Embryonic facial prominence (tissue), 1 donor: ENCODE results near the gene FNDC3B.
A peak's percentile ranks its signal among the peaks of the same experiment; 100 is the strongest.

ENCODE experiments used
- DNase-seq: peaks from one replicate; pipeline ENCODE4 v3.0.0-alpha.2; 2016; ENCODE audit errors: extremely low spot score

The FNDC3B gene

DNA sequence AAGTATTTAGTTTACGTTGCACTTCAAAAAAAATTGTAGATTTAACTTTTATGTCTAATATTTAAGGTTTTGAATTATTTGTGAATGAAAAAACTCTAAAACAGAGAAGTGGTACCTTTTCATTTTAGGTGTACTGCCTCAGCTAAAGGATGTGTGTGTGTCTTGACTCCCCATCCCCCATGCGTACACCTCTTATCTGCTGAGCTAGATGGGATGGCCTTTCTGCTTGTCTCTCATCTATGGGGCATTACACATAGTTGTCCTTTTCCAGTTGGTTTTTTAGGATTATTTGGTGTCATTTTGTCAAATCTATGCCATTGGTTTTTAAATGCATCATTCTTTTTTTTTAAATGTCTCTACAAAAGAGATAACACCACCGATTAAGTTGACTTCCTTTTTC lies 110.9 kb downstream of the FNDC3B start:
- no peak for DNase-seq

DNA sequence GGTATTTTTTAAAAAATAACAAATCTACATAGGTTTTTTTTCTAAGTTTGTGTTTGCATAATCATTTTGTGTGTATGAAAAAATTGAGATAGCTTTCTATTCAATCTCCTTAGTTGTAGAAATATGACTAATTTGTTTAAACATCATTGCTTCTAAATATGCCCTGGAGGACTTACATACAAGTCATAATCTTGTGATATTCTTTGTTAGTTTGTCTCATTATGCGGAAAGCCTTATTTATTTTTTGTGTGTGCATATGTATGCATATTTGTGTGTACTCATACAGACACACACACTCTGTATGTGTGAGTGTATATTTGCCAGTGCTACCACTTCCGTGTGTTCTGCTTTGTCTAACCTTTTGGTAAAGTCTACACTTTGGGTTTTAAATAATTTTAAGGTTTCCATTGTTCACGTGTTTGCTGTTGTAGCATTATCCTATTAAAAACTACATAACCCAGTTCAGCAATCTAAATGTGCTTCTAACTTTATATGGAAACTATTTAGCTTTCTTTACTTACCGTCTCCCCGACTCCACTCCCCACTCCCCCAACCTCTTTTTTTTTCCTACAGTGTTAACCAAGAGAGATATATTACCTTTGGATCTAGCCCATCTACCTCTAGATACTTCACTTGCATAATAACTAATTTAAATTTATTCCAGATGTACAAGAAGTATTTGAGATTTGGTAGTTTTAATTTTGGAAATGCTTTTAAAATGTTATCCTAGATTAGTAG lies 111.7 kb downstream of the FNDC3B start:
- DNase-seq: no peak

GRCh38 chr3:172151651-172152649 lies 112.6 kb downstream of the FNDC3B start:
- no peak for DNase-seq

DNA sequence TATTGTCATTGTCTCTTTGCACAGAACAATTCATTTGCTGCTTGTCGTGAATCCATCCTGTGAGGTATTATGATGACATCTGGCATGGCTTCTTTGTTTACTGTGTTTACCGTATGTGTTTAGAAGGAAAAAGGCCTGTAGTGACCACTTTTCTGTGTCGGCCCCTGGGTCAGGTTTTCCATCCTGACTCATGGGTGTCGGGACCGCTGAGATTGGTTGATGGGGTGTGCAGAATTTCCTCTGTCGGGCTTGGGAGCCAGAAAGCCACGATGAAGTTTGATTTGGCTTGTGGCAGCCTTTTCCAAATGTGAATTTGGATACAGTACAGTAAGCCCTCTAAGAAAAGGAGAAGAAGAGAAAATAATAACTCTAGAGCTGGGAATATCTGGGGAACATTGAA lies 113.5 kb downstream of the FNDC3B start:
- DNase-seq: no peak

- DNase-seq: peak; percentile 73
These were observed 114.0 kb downstream of the FNDC3B start for GRCh38 chr3:172153335-172153861.

GRCh38 chr3:172154768-172155664 lies 115.6 kb downstream of the FNDC3B start:
- no peak for DNase-seq

- no peak for DNase-seq
These were observed 116.7 kb downstream of the FNDC3B start for GRCh38 chr3:172155897-172156585.

DNA sequence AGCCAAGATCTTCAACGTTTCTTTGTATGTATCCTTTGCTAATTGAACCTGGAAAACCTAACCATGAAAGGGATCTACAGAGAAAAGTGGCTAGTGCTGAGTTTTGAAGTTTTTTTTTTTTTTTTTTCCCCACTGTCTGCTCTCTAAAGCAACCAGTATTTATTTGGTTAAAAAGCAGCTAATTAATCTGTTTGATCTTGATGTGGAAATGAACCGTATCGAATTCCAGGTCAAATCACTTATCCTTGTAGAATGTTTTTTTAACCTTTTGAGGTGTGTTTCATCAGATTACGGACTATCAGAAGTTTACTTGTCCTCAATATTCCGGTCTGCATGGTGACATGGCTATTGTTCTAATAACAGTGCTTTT lies 117.2 kb downstream of the FNDC3B start:
- DNase-seq: no peak

- DNase-seq: no peak
These were observed 118.3 kb downstream of the FNDC3B start for GRCh38 chr3:172157564-172158258.

GRCh38 chr3:172158741-172159140 lies 119.4 kb downstream of the FNDC3B start:
- no peak for DNase-seq

- no peak for DNase-seq
These were observed 120.0 kb downstream of the FNDC3B start for GRCh38 chr3:172159376-172159775.

- DNase-seq: no peak
These were observed 120.7 kb downstream of the FNDC3B start for GRCh38 chr3:172159962-172160538.

GRCh38 chr3:172161133-172161789 lies 121.9 kb downstream of the FNDC3B start:
- no peak for DNase-seq

GRCh38 chr3:172161959-172162358 lies 122.6 kb downstream of the FNDC3B start:
- no peak for DNase-seq

GRCh38 chr3:172163320-172163719 lies 123.9 kb downstream of the FNDC3B start:
- no peak for DNase-seq

- DNase-seq: no peak
These were observed 125.4 kb downstream of the FNDC3B start for GRCh38 chr3:172164620-172165362.

GRCh38 chr3:172166261-172166660 lies 126.9 kb downstream of the FNDC3B start:
- DNase-seq: no peak

DNA sequence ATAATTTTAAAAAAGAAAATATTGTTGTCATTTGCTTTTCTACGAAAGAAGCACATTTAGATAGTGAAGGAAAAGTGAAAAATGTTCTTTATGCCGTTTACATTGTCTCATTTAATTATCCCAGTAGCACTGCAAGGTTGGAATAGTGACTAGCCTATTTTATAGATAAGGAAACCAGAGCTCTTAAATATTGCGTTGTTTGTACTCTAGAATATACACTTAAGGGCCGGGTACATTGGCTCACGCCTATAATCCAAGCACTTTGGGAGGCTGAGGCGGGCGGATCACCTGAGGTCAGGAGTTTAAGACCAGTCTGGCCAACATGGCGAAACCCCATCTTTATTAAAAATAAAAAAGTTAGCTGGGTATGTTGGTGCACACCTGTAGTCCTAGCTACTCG lies 127.5 kb downstream of the FNDC3B start:
- DNase-seq: no peak
